ENCODE results near the gene ARHGAP24. TPM values are rescaled to one million over a fixed set of nuclear protein-coding genes. Genes with fewer than 3 reads are reported as not detected.

Gene ARHGAP24
- total and polyA plus RNA-seq, 10 of the 15 experiments (the other 5 are each of a cell fraction or from before 2014, with no cell fraction given), result 0.10 to 4.2 (median 0.52) TPM

DNA sequence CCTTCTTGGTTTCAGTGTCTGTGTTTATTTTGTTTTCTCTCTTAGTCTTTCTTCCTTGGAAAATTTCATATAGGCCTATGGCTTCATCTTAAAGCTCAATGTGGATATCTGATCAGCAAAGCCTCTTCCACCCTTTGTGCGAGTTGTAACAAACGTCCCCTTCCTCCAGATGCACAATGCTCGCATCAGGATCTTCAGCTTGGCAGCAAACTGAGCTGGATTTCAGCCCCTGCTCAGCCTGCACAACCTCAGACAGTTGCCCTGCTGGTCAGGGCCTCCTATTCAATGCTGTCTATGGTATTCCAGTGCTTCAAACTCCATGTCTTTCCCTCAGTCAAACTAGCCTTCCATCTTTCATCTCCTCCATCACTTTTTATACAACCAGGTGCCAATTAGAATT is 309.4 kb downstream of the ARHGAP24 start:
- Histone ChIP-seq H3K9me3 (replicated peaks; ENCODE audit: control insufficient read depth, insufficient read depth, low read length) (no peaks in the 10 kb centered on the region), H4K20me1 (ENCODE audit: control insufficient read depth, insufficient read depth) (no peaks in the 10 kb centered on the region), H3K4me2 (ENCODE audit: control insufficient read depth, insufficient read depth) (no peak overlapping the region), H3K27ac (ENCODE audit: control insufficient read depth, insufficient read depth) (no peak overlapping the region), H3K36me3 (ENCODE audit: control insufficient read depth in 2 of 2, insufficient read depth in 2 of 2, low read length in 1 of 2) (no peaks in the 10 kb centered on the region), H2AFZ (ENCODE audit: control insufficient read depth, low read depth, low read length) (no peak overlapping the region), H3K27me3 (replicated peaks in 1 of 2; ENCODE audit: control insufficient read depth in 2 of 2, insufficient read depth in 2 of 2, low read length in 1 of 2) (no peaks in the 10 kb centered on the region), H3K4me3 (no peak overlapping the region), H3K9ac (ENCODE audit: control insufficient read depth, insufficient read depth, low read length) (no peak overlapping the region), H3K4me1 (ENCODE audit: control insufficient read depth, insufficient read depth, low read length) (no peaks in the 10 kb centered on the region), H3K79me2 (ENCODE audit: control insufficient read depth, insufficient read depth, low read length) (no peaks in the 10 kb centered on the region)
- in situ Hi-C loops (cut with MboI), result no loop called here
- ChIA-PET CTCF (interaction anchor here (1.0 to 4.9 kb wide), 2 partner anchors 8 to 13 kb away, joined by 3 to 33 read pairs; no protein-coding TSS in a partner anchor), RAD21 (ENCODE audit: unreplicated experiment) (interaction anchor here (0.9 to 1.5 kb wide), 2 partner anchors 12 to 309 kb away, joined by 3 to 4 read pairs; partner anchors contain the start of gene ARHGAP24), POLR2A (interaction anchor here (0.9 to 1.3 kb wide), 2 partner anchors 12 to 19 kb away, joined by 3 read pairs; no protein-coding TSS in a partner anchor), SMC1A (ENCODE audit: uncharacterized antibody, unreplicated experiment) (interaction anchor here (0.8 to 1.8 kb wide), 2 partner anchors 13 to 15 kb away, joined by 3 to 4 read pairs; no protein-coding TSS in a partner anchor)
- no peak for FAIRE-seq
- ATAC-seq, result no peak
- TF ChIP-seq IKZF2 (IDR thresholded peaks at IDR 0.05) (no peak), LARP7 (IDR thresholded peaks at IDR 0.05) (no peak), SMC3 (IDR thresholded peaks at IDR 0.05; ENCODE audit: borderline replicate concordance, low read length) (no peak), CEBPB (IDR thresholded peaks at IDR 0.05; ENCODE audit: borderline replicate concordance in 1 of 2, low read depth in 2 of 2, low read length in 2 of 2) (no peak), TBL1XR1 (IDR thresholded peaks at IDR 0.05; ENCODE audit: low read depth, low read length) (no peak), EP300 (IDR thresholded peaks at IDR 0.05; ENCODE audit: borderline replicate concordance in 1 of 2, control insufficient read depth in 1 of 2, low read depth in 2 of 2, low read length in 2 of 2) (no peak), SUZ12 (IDR thresholded peaks at IDR 0.05; ENCODE audit: unreplicated experiment) (no peak), YBX1 (IDR thresholded peaks at IDR 0.05) (no peak), MTA3 (IDR thresholded peaks at IDR 0.05; ENCODE audit: borderline replicate concordance, low read length) (no peak), ZSCAN29 (IDR thresholded peaks at IDR 0.05) (no peak), TCF7 (IDR thresholded peaks at IDR 0.05; ENCODE audit: borderline replicate concordance) (no peak), CHD4 (IDR thresholded peaks at IDR 0.05) (no peak), RB1 (IDR thresholded peaks at IDR 0.05; ENCODE audit: borderline replicate concordance) (no peak), MEF2B (IDR thresholded peaks at IDR 0.05; ENCODE audit: partially characterized antibody, poor library complexity, severe bottlenecking) (no peak), RAD21 (IDR thresholded peaks at IDR 0.05; ENCODE audit: insufficient read depth, low read depth, low read length) (no peak), CHD2 (IDR thresholded peaks at IDR 0.05; ENCODE audit: borderline replicate concordance, low read depth, low read length) (no peak), SP1 (IDR thresholded peaks at IDR 0.05; ENCODE audit: low read depth, low read length) (no peak)
- TF ChIP-seq, protein P1, sequence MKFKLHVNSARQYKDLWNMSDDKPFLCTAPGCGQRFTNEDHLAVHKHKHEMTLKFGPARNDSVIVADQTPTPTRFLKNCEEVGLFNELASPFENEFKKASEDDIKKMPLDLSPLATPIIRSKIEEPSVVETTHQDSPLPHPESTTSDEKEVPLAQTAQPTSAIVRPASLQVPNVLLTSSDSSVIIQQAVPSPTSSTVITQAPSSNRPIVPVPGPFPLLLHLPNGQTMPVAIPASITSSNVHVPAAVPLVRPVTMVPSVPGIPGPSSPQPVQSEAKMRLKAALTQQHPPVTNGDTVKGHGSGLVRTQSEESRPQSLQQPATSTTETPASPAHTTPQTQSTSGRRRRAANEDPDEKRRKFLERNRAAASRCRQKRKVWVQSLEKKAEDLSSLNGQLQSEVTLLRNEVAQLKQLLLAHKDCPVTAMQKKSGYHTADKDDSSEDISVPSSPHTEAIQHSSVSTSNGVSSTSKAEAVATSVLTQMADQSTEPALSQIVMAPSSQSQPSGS (IDR thresholded peaks at IDR 0.05; ENCODE audit: low read length), result no peak
- TF ChIP-seq, protein P2, sequence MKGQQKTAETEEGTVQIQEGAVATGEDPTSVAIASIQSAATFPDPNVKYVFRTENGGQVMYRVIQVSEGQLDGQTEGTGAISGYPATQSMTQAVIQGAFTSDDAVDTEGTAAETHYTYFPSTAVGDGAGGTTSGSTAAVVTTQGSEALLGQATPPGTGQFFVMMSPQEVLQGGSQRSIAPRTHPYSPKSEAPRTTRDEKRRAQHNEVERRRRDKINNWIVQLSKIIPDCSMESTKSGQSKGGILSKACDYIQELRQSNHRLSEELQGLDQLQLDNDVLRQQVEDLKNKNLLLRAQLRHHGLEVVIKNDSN (IDR thresholded peaks at IDR 0.05; ENCODE audit: borderline replicate concordance, extremely low read length, insufficient read depth, low read depth, low read length), result no peak
- WGBS (ENCODE audit: insufficient coverage, insufficient replicate concordance, low lambda C conversion rate, missing lambda C conversion rate), result 32% methylated on average over 3 of the region's 3 CpGs
- intact Hi-C loops (cut with micrococcal nuclease; ENCODE audit: unreplicated experiment), result no loop called here
- no peak for DNase-seq (ENCODE audit: low read depth, low spot score)
- BruUV-seq (replicated peaks), result no TSS peak
